ENCODE data around the gene PCCA.

DNA sequence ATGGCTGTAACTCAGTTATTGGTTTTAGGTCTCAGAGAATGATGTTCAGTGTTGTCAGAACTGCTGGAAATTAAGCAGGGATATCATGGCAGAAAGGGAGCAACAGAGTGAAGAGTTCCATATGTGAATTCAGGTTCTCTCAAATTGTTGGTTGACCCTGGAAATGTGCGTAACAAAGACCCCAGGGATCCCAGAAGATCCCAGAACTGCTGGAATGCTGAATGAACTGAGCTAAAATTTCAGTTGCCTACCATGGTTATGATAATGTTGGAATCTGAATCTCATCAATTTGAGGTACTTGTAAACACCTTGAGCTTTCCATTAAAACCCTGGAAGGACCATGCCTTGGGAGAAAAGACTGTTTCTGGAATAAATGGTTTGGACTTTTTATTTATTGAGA, 268.9 kb downstream of the PCCA start:
- TF ChIP-seq, protein P1, sequence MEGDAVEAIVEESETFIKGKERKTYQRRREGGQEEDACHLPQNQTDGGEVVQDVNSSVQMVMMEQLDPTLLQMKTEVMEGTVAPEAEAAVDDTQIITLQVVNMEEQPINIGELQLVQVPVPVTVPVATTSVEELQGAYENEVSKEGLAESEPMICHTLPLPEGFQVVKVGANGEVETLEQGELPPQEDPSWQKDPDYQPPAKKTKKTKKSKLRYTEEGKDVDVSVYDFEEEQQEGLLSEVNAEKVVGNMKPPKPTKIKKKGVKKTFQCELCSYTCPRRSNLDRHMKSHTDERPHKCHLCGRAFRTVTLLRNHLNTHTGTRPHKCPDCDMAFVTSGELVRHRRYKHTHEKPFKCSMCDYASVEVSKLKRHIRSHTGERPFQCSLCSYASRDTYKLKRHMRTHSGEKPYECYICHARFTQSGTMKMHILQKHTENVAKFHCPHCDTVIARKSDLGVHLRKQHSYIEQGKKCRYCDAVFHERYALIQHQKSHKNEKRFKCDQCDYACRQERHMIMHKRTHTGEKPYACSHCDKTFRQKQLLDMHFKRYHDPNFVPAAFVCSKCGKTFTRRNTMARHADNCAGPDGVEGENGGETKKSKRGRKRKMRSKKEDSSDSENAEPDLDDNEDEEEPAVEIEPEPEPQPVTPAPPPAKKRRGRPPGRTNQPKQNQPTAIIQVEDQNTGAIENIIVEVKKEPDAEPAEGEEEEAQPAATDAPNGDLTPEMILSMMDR (IDR thresholded peaks at IDR 0.05), result no peak
- no peak for TF ChIP-seq POLR2A (IDR thresholded peaks at IDR 0.05)

Data from adrenal gland (tissue), 5 donors.